GM23338 (cell line): ENCODE data around the gene PPP1R3D. TPM values are rescaled to one million over a fixed set of nuclear protein-coding genes. Genes with fewer than 3 reads are reported as not detected.
A peak's percentile ranks its signal among the peaks of the same experiment; 100 is the strongest.

ENCODE experiments used
- ATAC-seq: fragments of 200-7000 bp; cut with Tn5 transposase; 3 replicates; pipeline ENCODE4 v1.9.1; 2020
- DNase-seq: peaks from one replicate; pipeline ENCODE4 v3.0.0-alpha.2; 2015; ENCODE audit warnings: low spot score
- H2AFZ ChIP-seq: fragments of 200-600 bp; sonication (generic); 2 replicates; pipeline ENCODE4 v1.8.0; 2016; ENCODE audit warnings: antibody characterized with exemption, mild to moderate bottlenecking, moderate library complexity
- H3F3A ChIP-seq: fragments of 200-600 bp; sonication (generic); replicated peaks from 2 replicates; pipeline ENCODE4 v1.8.0; 2017; ENCODE audit warnings: antibody characterized with exemption, mixed run types, low read depth
- H3K27ac ChIP-seq: fragments of 200-600 bp; sonication (generic); 2 replicates; pipeline ENCODE4 v1.6.1; 2016; ENCODE audit warnings: low read depth
- H3K27me3 ChIP-seq: fragments of 200-600 bp; sonication (generic); 2 replicates; pipeline ENCODE4 v1.8.0; 2016; ENCODE audit warnings: mild to moderate bottlenecking, mixed run types, moderate library complexity; ENCODE audit not compliant: insufficient read depth
- H3K36me3 ChIP-seq: fragments of 200-600 bp; sonication (generic); 2 replicates; pipeline ENCODE4 v1.8.0; 2016; ENCODE audit warnings: mild to moderate bottlenecking; ENCODE audit not compliant: insufficient read depth
- H3K4me1 ChIP-seq: fragments of 200-600 bp; sonication (generic); 2 replicates; pipeline ENCODE4 v1.8.0; 2016; ENCODE audit warnings: mild to moderate bottlenecking, moderate library complexity; ENCODE audit not compliant: insufficient read depth
- H3K4me2 ChIP-seq: fragments of 200-600 bp; sonication (generic); 2 replicates; pipeline ENCODE4 v1.7.1; 2017; ENCODE audit warnings: mixed run types
- H3K4me3 ChIP-seq: fragments of 200-600 bp; sonication (generic); 2 replicates; pipeline ENCODE4 v1.6.1; 2016; ENCODE audit warnings: mixed run types
- H3K79me2 ChIP-seq: fragments of 200-600 bp; sonication (generic); replicated peaks from 2 replicates; pipeline ENCODE4 v1.8.0; 2017; ENCODE audit warnings: mild to moderate bottlenecking; ENCODE audit not compliant: insufficient read depth
- H3K9me2 ChIP-seq: fragments of 200-600 bp; sonication (generic); 2 replicates; pipeline ENCODE4 v1.8.0; 2017; ENCODE audit not compliant: insufficient read depth
- H4K20me1 ChIP-seq: fragments of 200-600 bp; sonication (generic); replicated peaks from 2 replicates; pipeline ENCODE4 v1.8.0; 2017; ENCODE audit warnings: mild to moderate bottlenecking; ENCODE audit not compliant: insufficient read depth
- H3K27ac Mint-ChIP-seq: 2 replicates; pipeline ENCODE4 v1.8.0; 2020; ENCODE audit warnings: inconsistent platforms, mild to moderate bottlenecking, moderate library complexity, mixed read lengths
- H3K27me3 Mint-ChIP-seq: 3 replicates; pipeline ENCODE4 v1.8.0; 2022; ENCODE audit warnings: low read depth, mild to moderate bottlenecking, moderate library complexity, mixed read lengths, inconsistent platforms; ENCODE audit not compliant: insufficient read depth, poor library complexity
- H3K36me3 Mint-ChIP-seq: 3 replicates; pipeline ENCODE4 v1.8.0; 2021; ENCODE audit warnings: low read depth, mild to moderate bottlenecking, inconsistent platforms, moderate library complexity, mixed read lengths
- H3K4me1 Mint-ChIP-seq: 3 replicates; pipeline ENCODE4 v1.8.0; 2020; ENCODE audit warnings: mild to moderate bottlenecking, inconsistent platforms, mixed read lengths
- H3K4me3 Mint-ChIP-seq: 3 replicates; pipeline ENCODE4 v1.8.0; 2021; ENCODE audit warnings: moderate library complexity, mild to moderate bottlenecking, inconsistent platforms, mixed read lengths
- H3K9me3 Mint-ChIP-seq: 3 replicates; pipeline ENCODE4 v1.8.0; 2020; ENCODE audit warnings: moderate library complexity, mild to moderate bottlenecking, inconsistent platforms, mixed read lengths
- CREB1 ChIP-seq: fragments of 250-450 bp; sonication (Bioruptor Pico); IDR thresholded peaks from 2 replicates; pipeline ENCODE4 v1.5.0; 2020; ENCODE audit warnings: low read depth, mild to moderate bottlenecking, moderate library complexity
- NANOG ChIP-seq: IDR thresholded peaks from 2 replicates; pipeline ENCODE4 v1.6.1; 2016; ENCODE audit warnings: antibody characterized with exemption, borderline replicate concordance
- POLR2AphosphoS5 ChIP-seq: IDR thresholded peaks from 2 replicates; pipeline ENCODE4 v1.6.1; 2016; ENCODE audit warnings: antibody characterized with exemption, low read depth
- long read RNA-seq: library from polyadenylated mRNA; unstranded; transcript quantifications from one replicate; pipeline ENCODE4 v2.0.0, GENCODE V29; 2020; ENCODE audit not compliant: unreplicated experiment
- polyA plus RNA-seq: library from polyadenylated mRNA; unstranded; fragments of >200 nt; fragmentation: Nextera tagmentation; extraction: Ambion mirVana; gene quantifications from 2 replicates; pipeline ENCODE4 v1.2.1, GENCODE V29; 2016
- total RNA-seq: library from RNA; depleted of rRNA; stranded (reverse); fragments of >200 nt; shearing (Covaris generic); gene quantifications from 2 replicates; pipeline ENCODE4 v1.2.3, GENCODE V29; 2014; rRNA removed
- TF ChIP-seq, protein P1 (sequence below): fragments of 250-450 bp; sonication (Bioruptor Pico); IDR thresholded peaks from 2 replicates; pipeline ENCODE4 v1.5.0; 2020; ENCODE audit warnings: mild to moderate bottlenecking, moderate library complexity

PPP1R3D gene, protein sequence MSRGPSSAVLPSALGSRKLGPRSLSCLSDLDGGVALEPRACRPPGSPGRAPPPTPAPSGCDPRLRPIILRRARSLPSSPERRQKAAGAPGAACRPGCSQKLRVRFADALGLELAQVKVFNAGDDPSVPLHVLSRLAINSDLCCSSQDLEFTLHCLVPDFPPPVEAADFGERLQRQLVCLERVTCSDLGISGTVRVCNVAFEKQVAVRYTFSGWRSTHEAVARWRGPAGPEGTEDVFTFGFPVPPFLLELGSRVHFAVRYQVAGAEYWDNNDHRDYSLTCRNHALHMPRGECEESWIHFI
- total RNA-seq (3.0 and 4.4 TPM in 2 replicates), polyA plus RNA-seq (1.4 TPM in 2 replicates)
- long read RNA-seq, result 0 reads

DNA sequence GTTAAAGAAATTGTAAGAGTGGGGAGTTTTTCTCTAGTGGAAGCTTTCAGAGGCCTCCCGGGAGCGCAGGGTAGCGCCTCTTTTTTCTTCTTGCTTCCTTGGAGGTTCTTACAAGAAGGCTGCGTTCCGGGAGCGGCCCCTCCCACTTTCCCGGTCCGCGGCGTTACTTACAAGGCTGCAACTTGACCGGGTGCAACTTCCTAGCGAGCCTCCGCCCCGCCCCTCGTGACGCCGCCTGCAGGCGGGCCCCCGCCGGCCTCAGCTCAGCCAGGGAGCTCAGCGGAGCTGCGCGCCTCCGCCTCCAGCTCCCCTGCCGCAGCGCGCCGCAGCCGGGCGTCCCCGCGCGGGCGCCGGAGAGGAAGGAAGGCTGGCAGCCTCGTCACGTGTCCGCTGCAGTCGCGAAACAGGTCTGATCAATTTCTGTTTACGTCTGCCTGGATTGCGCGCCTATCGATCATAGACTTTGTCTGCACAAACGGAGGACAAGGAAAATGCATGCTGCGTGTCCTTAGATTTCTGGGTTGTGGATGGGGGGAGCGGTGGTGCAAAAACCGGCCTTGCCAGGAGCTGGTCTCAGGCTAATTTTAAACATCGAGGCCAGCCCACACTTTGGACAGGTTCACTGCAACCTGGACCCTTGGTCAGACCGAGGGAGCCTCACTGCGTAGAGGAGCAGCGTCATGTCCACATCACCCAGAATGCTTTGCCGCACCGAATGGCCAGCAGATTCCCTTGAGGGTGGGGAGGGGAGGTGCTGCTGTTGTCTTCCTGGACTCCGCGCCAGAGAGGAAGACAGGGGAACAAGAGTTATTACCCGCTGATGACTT lies at the start of gene PPP1R3D, which contains the start of gene FAM217B:
PPP1R3D (minus strand) TSS at position 177 of the 827 bp plus-strand sequence. CDS start 374 bp downstream, outside the sequence.
FAM217B (plus strand) TSS at position 261 of the 827 bp plus-strand sequence. CDS start 3,555 bp downstream, outside the sequence.
- peaks cover 12% of the 10 kb centered on the region; the same call in 1 of the 2 replicates for H3K79me2 ChIP-seq
- TF ChIP-seq POLR2AphosphoS5, result peak; percentile 67
- TF ChIP-seq, protein P1, sequence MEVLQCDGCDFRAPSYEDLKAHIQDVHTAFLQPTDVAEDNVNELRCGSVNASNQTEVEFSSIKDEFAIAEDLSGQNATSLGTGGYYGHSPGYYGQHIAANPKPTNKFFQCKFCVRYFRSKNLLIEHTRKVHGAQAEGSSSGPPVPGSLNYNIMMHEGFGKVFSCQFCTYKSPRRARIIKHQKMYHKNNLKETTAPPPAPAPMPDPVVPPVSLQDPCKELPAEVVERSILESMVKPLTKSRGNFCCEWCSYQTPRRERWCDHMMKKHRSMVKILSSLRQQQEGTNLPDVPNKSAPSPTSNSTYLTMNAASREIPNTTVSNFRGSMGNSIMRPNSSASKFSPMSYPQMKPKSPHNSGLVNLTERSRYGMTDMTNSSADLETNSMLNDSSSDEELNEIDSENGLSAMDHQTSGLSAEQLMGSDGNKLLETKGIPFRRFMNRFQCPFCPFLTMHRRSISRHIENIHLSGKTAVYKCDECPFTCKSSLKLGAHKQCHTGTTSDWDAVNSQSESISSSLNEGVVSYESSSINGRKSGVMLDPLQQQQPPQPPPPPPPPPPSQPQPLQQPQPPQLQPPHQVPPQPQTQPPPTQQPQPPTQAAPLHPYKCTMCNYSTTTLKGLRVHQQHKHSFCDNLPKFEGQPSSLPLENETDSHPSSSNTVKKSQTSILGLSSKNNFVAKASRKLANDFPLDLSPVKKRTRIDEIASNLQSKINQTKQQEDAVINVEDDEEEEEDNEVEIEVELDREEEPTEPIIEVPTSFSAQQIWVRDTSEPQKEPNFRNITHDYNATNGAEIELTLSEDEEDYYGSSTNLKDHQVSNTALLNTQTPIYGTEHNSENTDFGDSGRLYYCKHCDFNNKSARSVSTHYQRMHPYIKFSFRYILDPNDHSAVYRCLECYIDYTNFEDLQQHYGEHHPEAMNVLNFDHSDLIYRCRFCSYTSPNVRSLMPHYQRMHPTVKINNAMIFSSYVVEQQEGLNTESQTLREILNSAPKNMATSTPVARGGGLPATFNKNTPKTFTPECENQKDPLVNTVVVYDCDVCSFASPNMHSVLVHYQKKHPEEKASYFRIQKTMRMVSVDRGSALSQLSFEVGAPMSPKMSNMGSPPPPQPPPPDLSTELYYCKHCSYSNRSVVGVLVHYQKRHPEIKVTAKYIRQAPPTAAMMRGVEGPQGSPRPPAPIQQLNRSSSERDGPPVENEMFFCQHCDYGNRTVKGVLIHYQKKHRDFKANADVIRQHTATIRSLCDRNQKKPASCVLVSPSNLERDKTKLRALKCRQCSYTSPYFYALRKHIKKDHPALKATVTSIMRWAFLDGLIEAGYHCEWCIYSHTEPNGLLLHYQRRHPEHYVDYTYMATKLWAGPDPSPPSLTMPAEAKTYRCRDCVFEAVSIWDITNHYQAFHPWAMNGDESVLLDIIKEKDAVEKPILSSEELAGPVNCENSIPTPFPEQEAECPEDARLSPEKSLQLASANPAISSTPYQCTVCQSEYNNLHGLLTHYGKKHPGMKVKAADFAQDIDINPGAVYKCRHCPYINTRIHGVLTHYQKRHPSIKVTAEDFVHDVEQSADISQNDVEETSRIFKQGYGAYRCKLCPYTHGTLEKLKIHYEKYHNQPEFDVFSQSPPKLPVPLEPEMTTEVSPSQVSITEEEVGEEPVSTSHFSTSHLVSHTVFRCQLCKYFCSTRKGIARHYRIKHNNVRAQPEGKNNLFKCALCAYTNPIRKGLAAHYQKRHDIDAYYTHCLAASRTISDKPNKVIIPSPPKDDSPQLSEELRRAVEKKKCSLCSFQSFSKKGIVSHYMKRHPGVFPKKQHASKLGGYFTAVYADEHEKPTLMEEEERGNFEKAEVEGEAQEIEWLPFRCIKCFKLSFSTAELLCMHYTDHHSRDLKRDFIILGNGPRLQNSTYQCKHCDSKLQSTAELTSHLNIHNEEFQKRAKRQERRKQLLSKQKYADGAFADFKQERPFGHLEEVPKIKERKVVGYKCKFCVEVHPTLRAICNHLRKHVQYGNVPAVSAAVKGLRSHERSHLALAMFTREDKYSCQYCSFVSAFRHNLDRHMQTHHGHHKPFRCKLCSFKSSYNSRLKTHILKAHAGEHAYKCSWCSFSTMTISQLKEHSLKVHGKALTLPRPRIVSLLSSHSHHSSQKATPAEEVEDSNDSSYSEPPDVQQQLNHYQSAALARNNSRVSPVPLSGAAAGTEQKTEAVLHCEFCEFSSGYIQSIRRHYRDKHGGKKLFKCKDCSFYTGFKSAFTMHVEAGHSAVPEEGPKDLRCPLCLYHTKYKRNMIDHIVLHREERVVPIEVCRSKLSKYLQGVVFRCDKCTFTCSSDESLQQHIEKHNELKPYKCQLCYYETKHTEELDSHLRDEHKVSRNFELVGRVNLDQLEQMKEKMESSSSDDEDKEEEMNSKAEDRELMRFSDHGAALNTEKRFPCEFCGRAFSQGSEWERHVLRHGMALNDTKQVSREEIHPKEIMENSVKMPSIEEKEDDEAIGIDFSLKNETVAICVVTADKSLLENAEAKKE (CRISPR knock-in tag), result no peak
- TF ChIP-seq NANOG, result no peak
- TF ChIP-seq CREB1 (CRISPR knock-in tag), result peak; percentile 66

More for the DNA sequence above, at the start of gene PPP1R3D, which contains the start of gene FAM217B:
- peak within 1 kb of the TSS; percentile 92 for H3K27ac ChIP-seq
- H3K4me1 ChIP-seq, result peaks cover 14% of the 10 kb centered on the region
- peak within 1 kb of the TSS; percentile 86 for H3K4me2 ChIP-seq
- peak within 1 kb of the TSS; percentile 92 for H3K4me3 Mint-ChIP-seq
- DNase-seq (peak; percentile 96), ATAC-seq (peak; percentile 94)
- peaks cover 12% of the 10 kb centered on the region for H3K9me3 Mint-ChIP-seq
- no peaks in the 10 kb centered on the region for H3F3A ChIP-seq
- peaks cover 24% of the 10 kb centered on the region for H3K27me3 Mint-ChIP-seq
- peaks cover 23% of the 10 kb centered on the region for H3K36me3 Mint-ChIP-seq
- peak within 1 kb of the TSS; percentile 98 for H3K27ac Mint-ChIP-seq
- H3K4me1 Mint-ChIP-seq, result peaks cover 14% of the 10 kb centered on the region
- H3K4me3 ChIP-seq, result peak within 1 kb of the TSS; percentile 74
- peaks cover 41% of the 10 kb centered on the region for H3K27me3 ChIP-seq
- H4K20me1 ChIP-seq, result peaks cover 11% of the 10 kb centered on the region; the same call in 1 of the 2 replicates
- peak within 1 kb of the TSS; percentile 94 for H2AFZ ChIP-seq
- peaks cover 16% of the 10 kb centered on the region; the same call in 1 of the 2 replicates for H3K36me3 ChIP-seq
- H3K9me2 ChIP-seq, result no peaks in the 10 kb centered on the region
